Measurements from ENCODE around the gene PKD1L1. TPM values are rescaled to one million over a fixed set of nuclear protein-coding genes. Genes with fewer than 3 reads are reported as not detected.
A peak's percentile ranks its signal among the peaks of the same experiment; 100 is the strongest.

PKD1L1 gene
- total RNA-seq, 3 donors from 2014 or later (not counting 1 experiment from before 2014, with no cell fraction given), result 0.33 to 0.48 (median 0.38) TPM

- no peaks in the 10 kb centered on the region for H3K36me3 Mint-ChIP-seq
- no peak overlapping the region for H3K27ac Mint-ChIP-seq
- no peaks in the 10 kb centered on the region for H3K9me3 ChIP-seq (ENCODE audit: control insufficient read depth, insufficient read depth, low read length)
- no peak overlapping the region for H3K27ac ChIP-seq (ENCODE audit: low read length)
- DNase-seq (no peak), ATAC-seq (peak in 1 of 3 donors; percentile 24)
- intact Hi-C loops (cut with micrococcal nuclease), result no loop called here
- peaks cover 2 to 9% of the 10 kb centered on the region in 2 donors for H3K27me3 Mint-ChIP-seq (ENCODE audit: low read depth in 2 of 2)
- no peaks in the 10 kb centered on the region for H3K36me3 ChIP-seq (ENCODE audit: control insufficient read depth, insufficient read depth, low read length)
- H3K4me3 ChIP-seq (ENCODE audit: low read length), result no peak overlapping the region
- H3K27me3 ChIP-seq (ENCODE audit: control insufficient read depth, insufficient read depth, low read length), result no peaks in the 10 kb centered on the region
- 100% methylated on average over 1 of the region's 1 CpG for WGBS (ENCODE audit: insufficient coverage)
- H3K4me1 Mint-ChIP-seq, result no peaks in the 10 kb centered on the region
- no peaks in the 10 kb centered on the region for H3K4me1 ChIP-seq (ENCODE audit: control insufficient read depth, insufficient read depth, low read length)
- TF ChIP-seq, protein P1, sequence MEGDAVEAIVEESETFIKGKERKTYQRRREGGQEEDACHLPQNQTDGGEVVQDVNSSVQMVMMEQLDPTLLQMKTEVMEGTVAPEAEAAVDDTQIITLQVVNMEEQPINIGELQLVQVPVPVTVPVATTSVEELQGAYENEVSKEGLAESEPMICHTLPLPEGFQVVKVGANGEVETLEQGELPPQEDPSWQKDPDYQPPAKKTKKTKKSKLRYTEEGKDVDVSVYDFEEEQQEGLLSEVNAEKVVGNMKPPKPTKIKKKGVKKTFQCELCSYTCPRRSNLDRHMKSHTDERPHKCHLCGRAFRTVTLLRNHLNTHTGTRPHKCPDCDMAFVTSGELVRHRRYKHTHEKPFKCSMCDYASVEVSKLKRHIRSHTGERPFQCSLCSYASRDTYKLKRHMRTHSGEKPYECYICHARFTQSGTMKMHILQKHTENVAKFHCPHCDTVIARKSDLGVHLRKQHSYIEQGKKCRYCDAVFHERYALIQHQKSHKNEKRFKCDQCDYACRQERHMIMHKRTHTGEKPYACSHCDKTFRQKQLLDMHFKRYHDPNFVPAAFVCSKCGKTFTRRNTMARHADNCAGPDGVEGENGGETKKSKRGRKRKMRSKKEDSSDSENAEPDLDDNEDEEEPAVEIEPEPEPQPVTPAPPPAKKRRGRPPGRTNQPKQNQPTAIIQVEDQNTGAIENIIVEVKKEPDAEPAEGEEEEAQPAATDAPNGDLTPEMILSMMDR (IDR thresholded peaks at IDR 0.05), result no peak
- no peaks in the 10 kb centered on the region for H3K9me3 Mint-ChIP-seq
- no peak overlapping the region for H3K4me3 Mint-ChIP-seq
Observed at GRCh38 chr7:47777531-47778152, 170.6 kb downstream of the PKD1L1 start.

DNA sequence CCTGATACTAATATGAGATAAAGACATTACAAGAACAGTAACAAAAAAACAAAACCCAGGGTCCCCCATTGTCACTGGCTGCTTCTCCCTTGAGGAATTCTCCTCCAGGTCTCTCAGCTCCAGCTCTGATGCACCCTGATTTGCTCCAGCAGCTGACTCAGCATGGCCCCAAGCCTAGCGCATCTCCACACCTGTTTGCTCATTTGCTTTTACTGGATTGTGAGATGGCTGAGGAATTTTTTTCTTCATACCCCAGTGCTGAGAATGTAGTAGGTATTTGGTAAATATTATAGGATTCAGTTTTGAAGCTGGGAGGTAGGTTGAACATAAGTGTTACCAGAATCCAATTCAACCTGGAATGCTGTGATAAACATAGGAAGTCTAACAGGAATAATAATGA is 171.9 kb downstream of the PKD1L1 start:
- H3K4me3 ChIP-seq (ENCODE audit: low read length), result no peak overlapping the region
- H3K36me3 Mint-ChIP-seq, result no peaks in the 10 kb centered on the region

GRCh38 chr7:47775238-47775637 is 173.0 kb downstream of the PKD1L1 start:
- Histone ChIP-seq H3K4me1 (ENCODE audit: control insufficient read depth, insufficient read depth, low read length) (no peaks in the 10 kb centered on the region), H3K36me3 (ENCODE audit: control insufficient read depth, insufficient read depth, low read length) (no peaks in the 10 kb centered on the region), H3K9me3 (ENCODE audit: control insufficient read depth, insufficient read depth, low read length) (no peaks in the 10 kb centered on the region), H3K4me3 (ENCODE audit: low read length) (no peak overlapping the region), H3K27ac (ENCODE audit: low read length) (no peak overlapping the region), H3K27me3 (ENCODE audit: control insufficient read depth, insufficient read depth, low read length) (no peaks in the 10 kb centered on the region)
- no peaks in the 10 kb centered on the region for H3K9me3 Mint-ChIP-seq
- H3K27ac Mint-ChIP-seq, result no peak overlapping the region
- ATAC-seq (no peak), DNase-seq (no peak)
- no peaks in the 10 kb centered on the region for H3K36me3 Mint-ChIP-seq
- peaks cover 0 to 7% of the 10 kb centered on the region in 2 donors for H3K27me3 Mint-ChIP-seq (ENCODE audit: low read depth in 2 of 2)
- H3K4me1 Mint-ChIP-seq, result no peaks in the 10 kb centered on the region
- intact Hi-C loops (cut with micrococcal nuclease), result no loop called here
- TF ChIP-seq, protein P1 (IDR thresholded peaks at IDR 0.05), result no peak
- no peak overlapping the region for H3K4me3 Mint-ChIP-seq
- WGBS (ENCODE audit: insufficient coverage), result 0% methylated on average over 1 of the region's 2 CpGs

More for the DNA sequence above, 171.9 kb downstream of the PKD1L1 start:
- H3K27ac ChIP-seq (ENCODE audit: low read length), result no peak overlapping the region
- H3K9me3 ChIP-seq (ENCODE audit: control insufficient read depth, insufficient read depth, low read length), result no peaks in the 10 kb centered on the region
- no peaks in the 10 kb centered on the region for H3K4me1 ChIP-seq (ENCODE audit: control insufficient read depth, insufficient read depth, low read length)
- WGBS (ENCODE audit: insufficient coverage), result 100% methylated on average over 1 of the region's 1 CpG
- H3K27ac Mint-ChIP-seq, result no peak overlapping the region
- no peaks in the 10 kb centered on the region for H3K27me3 ChIP-seq (ENCODE audit: control insufficient read depth, insufficient read depth, low read length)
- intact Hi-C loops (cut with micrococcal nuclease), result no loop called here
- H3K27me3 Mint-ChIP-seq (ENCODE audit: low read depth in 2 of 2), result peaks cover 0 to 7% of the 10 kb centered on the region in 2 donors
- no peaks in the 10 kb centered on the region for H3K9me3 Mint-ChIP-seq
- H3K36me3 ChIP-seq (ENCODE audit: control insufficient read depth, insufficient read depth, low read length), result no peaks in the 10 kb centered on the region
- ATAC-seq, result no peak
- TF ChIP-seq, protein P1 (IDR thresholded peaks at IDR 0.05), result no peak
- H3K4me1 Mint-ChIP-seq, result no peaks in the 10 kb centered on the region
- no peak overlapping the region for H3K4me3 Mint-ChIP-seq
- DNase-seq, result no peak

- no peak overlapping the region for H3K4me3 Mint-ChIP-seq
- no peaks in the 10 kb centered on the region for H3K9me3 Mint-ChIP-seq
- Histone ChIP-seq H3K27me3 (ENCODE audit: control insufficient read depth, insufficient read depth, low read length) (no peaks in the 10 kb centered on the region), H3K4me1 (ENCODE audit: control insufficient read depth, insufficient read depth, low read length) (no peaks in the 10 kb centered on the region), H3K4me3 (ENCODE audit: low read length) (no peak overlapping the region), H3K36me3 (ENCODE audit: control insufficient read depth, insufficient read depth, low read length) (no peaks in the 10 kb centered on the region), H3K27ac (ENCODE audit: low read length) (no peak overlapping the region), H3K9me3 (ENCODE audit: control insufficient read depth, insufficient read depth, low read length) (no peaks in the 10 kb centered on the region)
- intact Hi-C loops (cut with micrococcal nuclease), result no loop called here
- H3K27ac Mint-ChIP-seq, result no peak overlapping the region
- TF ChIP-seq, protein P1 (IDR thresholded peaks at IDR 0.05), result no peak
- H3K27me3 Mint-ChIP-seq (ENCODE audit: low read depth in 2 of 2), result peaks cover 0 to 7% of the 10 kb centered on the region in 2 donors
- DNase-seq, result no peak
- no peaks in the 10 kb centered on the region for H3K4me1 Mint-ChIP-seq
- H3K36me3 Mint-ChIP-seq, result no peaks in the 10 kb centered on the region
- ATAC-seq, result no peak
- 95% methylated on average over 1 of the region's 4 CpGs for WGBS (ENCODE audit: insufficient coverage)
Observed at GRCh38 chr7:47772492-47772891, 175.8 kb downstream of the PKD1L1 start.
